T follicular helper cell (primary cell): ENCODE measurements around the gene MORN1.

Experiments used
- DNase-seq: peaks from one replicate; pipeline ENCODE4 v3.0.0-alpha.2; 2020; ENCODE audit warnings: low read depth

MORN1 gene

GRCh38 chr1:2404890-2405511, 13.6 kb upstream of the MORN1 start:
- DNase-seq = no peak

- no peak for DNase-seq
These were observed 13.0 kb upstream of the MORN1 start for GRCh38 chr1:2404142-2404889.

- no peak for DNase-seq
These were observed 11.9 kb upstream of the MORN1 start for GRCh38 chr1:2403273-2403672.

GRCh38 chr1:2402420-2402819, 11.1 kb upstream of the MORN1 start:
- no peak for DNase-seq

GRCh38 chr1:2400950-2401649, 9.7 kb upstream of the MORN1 start:
- DNase-seq = no peak

- no peak for DNase-seq
These were observed 9.2 kb upstream of the MORN1 start for GRCh38 chr1:2400576-2400909.

GRCh38 chr1:2399890-2400575, 8.7 kb upstream of the MORN1 start:
- DNase-seq = no peak

GRCh38 chr1:2398871-2399270, 7.5 kb upstream of the MORN1 start:
- DNase-seq = no peak

- no peak for DNase-seq
These were observed 5.8 kb upstream of the MORN1 start for GRCh38 chr1:2397007-2397679.

- no peak for DNase-seq
These were observed 5.1 kb upstream of the MORN1 start for GRCh38 chr1:2396476-2396875.

- DNase-seq = no peak
These were observed 4.7 kb upstream of the MORN1 start for GRCh38 chr1:2396059-2396458.

GRCh38 chr1:2395245-2395644, 3.9 kb upstream of the MORN1 start:
- DNase-seq = no peak

GRCh38 chr1:2394761-2395160, 3.4 kb upstream of the MORN1 start:
- DNase-seq = no peak

- no peak for DNase-seq
These were observed 2.9 kb upstream of the MORN1 start for GRCh38 chr1:2394220-2394619.

- DNase-seq = no peak
These were observed 2.1 kb upstream of the MORN1 start for GRCh38 chr1:2393471-2393877.

- no peak for DNase-seq
These were observed 1.3 kb upstream of the MORN1 start for GRCh38 chr1:2392686-2393085.

GRCh38 chr1:2391931-2392509, 666 bp upstream of the MORN1 start:
- DNase-seq = no peak

- no peak for DNase-seq
These were observed 1.7 kb downstream of the MORN1 start for GRCh38 chr1:2389644-2390043.

GRCh38 chr1:2388004-2388913, 3.1 kb downstream of the MORN1 start:
- no peak for DNase-seq
